Glomerular visceral epithelial cell (primary cell): ENCODE measurements around the gene EML4.

ENCODE experiments used
- DNase-seq: peaks from one replicate; pipeline ENCODE4 v3.0.0-alpha.2; 2016; ENCODE audit errors: extremely low spot score

The EML4 gene

DNA sequence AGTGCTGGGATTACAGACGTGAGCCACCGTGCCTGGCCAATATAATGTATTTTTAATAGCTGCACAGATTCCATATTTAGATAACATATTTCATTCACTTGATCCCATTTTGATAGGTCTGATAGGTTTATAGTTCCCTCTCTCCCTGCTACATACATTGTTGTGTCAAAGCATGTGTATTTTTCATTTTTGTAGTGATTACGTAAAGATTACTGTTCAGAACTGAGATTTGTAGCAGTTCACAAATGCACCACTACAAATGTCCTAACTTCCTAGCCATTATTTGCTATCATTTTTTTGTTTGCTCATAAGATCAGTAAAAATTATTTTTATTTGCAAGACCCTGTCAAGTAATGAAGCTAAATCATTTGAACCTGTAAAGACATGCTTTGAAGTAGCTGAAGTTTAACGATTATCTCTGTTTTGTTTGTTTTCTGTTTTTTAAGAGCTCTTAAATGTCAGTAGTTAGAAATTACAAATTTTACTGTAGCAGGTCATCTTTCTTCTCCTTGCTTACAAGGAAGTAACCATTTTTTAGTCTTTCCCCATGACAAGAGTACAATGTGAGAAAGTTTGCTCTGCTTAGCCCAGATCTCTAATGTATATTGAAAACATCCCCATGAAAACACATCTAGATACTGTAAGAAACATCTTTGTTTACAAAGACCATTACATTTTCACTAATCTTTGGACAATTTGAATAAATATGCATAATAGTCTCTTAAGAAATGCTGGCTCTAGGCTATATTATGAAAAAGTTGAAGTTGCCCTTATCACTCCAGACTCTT, 54.1 kb downstream of the EML4 start:
- no peak for DNase-seq

DNA sequence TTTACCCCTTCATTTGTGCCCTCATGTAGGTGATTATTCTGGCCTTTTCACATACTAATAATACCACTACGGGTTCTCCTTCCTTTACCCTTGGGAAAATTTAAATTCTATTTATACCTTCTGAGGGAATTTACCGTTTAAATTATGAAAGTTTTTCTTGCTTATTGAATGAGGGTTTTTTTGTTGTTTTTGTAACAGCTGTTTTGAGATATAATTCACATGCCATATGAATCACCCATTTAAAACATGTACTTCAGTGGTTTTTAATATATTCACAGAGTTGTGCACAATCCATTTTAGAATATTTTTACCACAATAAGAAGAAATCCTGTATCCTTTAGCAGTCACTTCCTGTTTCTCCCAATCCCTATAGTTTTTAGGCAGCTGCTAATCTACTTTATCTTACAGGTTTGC, 54.7 kb downstream of the EML4 start:
- no peak for DNase-seq

DNA sequence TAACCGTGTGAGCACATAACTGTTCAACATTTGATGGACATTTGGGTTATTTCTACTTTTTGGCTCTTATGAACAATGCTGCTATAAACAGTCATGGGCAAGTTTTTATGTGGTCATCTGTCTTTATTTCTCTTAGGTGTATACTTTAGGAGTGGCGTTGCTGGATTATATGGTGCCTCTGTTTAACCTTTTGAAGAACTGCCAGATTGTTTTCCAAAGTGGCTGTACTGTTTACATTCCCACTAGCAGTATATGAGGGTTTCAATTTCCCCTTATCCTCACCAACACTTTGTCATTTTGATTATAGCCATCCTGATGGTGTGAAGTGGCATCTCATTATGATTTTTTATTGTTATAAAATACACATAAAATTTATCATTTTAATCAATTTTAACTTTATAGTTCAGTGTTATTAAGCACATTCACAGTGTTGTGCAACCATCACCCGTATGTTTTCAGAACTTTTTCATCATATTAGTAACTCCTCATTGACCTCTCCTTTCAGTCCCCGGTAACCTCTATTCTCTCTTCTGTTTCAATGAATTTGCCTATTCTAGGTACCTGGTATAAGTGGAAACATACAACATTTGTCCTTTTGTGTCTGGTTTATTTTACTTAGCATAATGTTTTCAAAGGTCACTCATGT, 55.4 kb downstream of the EML4 start:
- DNase-seq: no peak

DNA sequence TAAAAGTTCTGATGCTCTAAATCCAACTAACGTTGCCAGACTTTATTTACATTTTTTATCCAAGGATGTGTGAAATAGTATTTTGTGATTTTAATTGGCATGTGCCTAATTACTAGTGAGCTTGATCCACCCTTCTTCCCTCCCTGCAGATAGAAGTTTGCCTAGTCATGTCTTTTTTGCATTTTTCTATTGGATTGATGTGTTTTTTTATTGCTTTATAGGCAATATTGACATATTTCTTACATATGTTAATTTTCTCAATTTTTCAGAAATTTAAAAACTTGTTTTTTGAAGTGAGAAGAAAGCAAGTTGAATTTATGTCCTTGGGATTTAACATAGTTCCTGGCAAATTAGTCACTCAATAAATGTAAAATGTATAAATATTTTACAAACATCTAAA, 56.4 kb downstream of the EML4 start:
- no peak for DNase-seq

DNA sequence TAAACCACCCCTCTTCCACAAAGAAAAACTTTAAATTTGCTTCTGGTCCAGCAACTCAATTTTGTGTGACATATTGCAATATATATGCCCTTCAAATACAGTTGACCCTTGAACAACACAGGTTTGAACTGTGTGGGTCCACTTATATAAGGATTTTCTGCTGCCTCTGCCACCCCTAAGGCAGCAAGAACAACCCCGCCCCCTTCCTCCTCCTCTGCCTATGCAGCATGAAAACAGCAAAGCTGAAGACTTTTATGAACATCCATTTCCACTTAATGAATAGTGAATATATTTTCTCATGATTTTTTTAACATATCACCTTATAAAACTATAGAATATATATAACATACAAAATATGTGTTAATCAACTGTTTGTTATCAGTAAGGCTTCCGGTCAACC, 58.3 kb downstream of the EML4 start:
- no peak for DNase-seq

DNA sequence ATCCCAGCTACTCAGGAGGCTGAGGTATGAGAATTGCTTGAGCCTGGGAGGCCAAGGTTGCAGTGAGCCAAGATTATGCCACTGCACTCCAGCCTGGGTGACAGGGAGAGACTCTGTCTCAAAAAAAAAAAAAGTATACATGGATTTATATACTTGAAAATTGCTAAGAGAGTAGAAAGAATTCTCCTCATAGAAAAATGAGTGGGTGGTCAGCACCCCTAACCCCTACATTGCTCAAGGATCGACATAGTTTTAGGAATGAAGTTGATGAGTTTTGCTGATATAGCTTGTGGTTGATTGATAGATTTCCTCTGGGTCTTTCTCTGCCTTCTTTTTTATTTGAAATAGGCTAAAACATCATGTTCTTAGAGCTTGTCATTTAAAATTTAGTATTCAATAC, 58.9 kb downstream of the EML4 start:
- no peak for DNase-seq

DNA sequence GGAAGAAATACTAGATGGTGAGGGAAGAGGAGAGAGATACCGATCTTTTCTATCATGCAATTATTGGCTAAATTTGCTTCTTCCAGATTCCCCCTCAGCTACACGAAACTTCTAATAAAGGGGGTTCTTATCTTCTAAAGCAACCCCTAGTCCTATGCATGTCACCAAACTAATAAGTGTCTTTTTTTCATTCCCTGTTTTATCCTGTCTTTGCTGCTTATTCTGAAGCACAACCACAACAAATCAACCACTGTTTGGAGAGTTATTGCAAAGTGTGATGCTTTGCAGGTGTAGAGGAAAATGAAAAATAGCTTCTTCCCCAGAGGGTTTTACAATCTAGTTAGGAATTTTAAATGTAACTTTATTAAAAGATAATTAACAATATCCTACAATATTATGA, 60.8 kb downstream of the EML4 start:
- DNase-seq: no peak

DNA sequence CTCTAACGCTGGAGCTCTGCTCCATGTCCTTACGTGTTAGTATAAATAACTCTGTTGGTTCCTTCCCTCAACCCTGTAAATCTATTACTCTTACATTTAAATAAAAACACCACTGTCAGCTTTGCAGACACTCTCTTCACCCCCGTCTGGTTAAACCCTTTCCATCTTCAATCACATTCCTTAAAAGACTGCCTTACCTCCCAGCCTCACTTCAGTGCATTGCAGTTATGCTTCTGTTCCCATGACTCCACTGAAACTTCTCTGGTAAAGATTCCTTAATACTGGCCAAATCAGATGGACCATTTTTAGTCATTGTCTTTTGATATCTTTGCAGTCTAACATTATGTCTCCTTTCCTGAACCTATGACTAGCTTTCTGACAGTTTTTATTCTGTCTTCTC, 61.7 kb downstream of the EML4 start:
- peak; percentile 50 for DNase-seq

DNA sequence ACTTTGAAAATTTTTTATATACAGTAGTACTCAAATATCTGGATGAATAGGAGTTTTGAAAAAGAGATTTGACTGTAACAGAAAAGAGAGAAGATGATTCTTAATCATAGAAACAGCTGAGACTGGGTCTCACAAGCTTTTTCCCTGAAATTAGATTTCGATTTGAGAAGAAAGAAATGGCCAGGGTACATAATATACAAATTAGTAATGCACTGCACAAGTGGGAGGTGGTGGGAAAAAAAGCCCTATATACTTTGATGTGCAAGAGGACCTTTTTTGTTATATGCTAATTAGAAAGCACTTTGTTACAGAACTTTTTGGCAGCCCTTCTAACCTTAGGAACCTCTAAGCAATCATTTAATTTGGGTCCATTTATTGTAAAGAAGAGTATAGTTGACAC, 62.9 kb downstream of the EML4 start:
- no peak for DNase-seq

DNA sequence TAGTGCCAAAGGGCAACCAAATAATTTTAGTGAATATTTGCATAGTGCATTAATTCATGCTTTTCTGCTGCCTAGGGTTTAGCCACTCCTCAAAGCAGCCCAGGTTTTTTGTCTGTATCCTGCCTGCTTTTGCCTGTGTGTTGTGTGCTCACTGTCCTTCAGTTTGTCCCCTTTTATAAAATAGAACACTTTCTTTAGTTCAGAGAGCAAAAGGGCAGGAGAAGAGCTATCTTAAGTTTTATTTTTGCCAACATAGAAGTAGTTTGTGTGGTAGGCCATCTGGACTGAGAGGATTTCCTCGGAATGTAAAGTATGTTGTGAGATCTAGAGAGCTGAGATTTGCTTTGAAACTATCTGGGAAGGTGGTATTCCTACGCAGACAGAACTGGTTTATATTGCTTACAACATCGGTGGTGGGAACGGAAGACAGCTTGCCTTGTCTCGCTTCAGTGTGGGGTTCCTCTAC, 64.9 kb downstream of the EML4 start:
- DNase-seq: peak; percentile 17

DNA sequence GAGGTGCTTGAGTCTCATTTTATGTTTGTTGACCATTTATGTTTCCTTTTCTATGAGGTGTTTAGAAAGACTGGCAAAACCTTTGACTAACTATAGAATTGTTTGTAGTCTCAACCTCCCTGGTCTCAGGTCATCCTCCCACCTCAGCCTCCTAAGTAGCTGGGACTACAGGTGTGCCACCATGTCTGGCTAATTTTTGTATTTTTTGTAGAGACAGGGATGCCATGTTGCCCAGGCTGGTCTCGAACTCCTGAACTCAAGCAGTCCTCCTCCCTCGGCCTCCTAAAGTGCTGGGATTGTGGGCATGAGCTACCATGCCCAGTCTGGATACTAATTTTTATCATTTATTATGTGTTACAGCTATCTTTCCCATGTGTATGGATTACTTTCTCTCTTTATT, 67.8 kb downstream of the EML4 start:
- no peak for DNase-seq

DNA sequence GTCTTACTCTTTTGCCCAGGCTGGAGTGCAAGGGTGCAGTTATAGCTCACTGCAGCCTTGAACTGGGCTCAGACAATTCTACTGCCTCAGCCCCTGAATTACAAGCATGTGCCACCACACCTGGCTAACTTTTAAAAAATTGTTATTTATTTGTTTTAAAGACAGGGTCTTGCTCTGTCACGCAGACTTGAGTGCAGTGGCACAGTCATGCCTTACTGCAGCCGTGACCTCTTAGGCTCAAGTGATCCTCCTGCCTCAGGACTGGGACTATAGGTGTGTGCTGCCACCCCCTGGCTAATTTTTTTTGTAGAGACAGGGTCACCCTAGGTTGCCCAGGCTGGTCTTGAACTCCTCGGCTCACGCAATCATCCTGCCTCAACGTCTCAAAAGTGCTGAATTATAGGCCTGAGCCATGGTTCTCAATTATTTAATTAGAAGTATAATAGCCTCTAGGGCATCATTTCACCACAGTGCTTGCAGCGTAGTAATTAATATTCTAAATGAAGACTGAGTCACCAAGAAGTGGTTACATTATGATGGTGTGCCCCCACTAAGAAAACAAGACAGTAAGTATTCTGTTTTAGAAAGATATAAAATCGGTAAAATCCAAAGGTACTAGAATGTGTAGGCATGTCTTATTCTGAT, 69.6 kb downstream of the EML4 start:
- peak; percentile 3 for DNase-seq

DNA sequence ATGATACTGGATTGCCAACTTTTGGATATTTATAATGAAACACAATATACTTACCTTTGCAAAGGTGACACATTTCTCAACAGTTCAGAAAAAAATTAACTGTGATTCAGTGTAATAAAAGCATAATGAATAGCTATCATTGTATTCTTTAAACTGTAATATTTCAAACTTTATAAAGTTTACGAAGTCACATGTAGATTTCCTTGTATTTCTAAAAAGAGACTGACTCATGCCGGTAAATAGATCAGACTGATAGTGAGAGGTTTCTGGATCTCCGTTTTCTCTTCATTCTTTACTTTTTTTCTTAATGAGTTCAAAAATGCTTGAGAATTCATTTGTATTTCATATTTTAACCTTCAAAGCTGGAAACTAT, 70.1 kb downstream of the EML4 start:
- no peak for DNase-seq

DNA sequence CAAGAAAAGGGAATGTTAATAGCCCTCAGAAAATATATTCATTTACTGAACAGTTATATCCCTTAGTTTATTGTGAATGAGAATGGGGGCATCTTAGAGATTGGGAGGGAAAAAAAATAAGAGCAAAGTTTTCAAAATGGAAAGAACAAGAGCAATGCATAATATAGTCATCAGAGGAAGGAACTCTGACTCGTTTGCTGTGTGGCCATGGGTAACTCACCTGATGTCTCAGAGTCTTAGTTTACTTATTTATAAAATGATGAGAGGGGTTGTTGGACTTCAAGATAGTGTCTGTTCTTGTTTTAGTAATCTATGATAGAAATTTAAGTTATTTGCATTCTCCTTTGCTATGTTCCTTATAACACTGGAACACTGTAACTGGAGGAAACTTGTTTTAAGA, 70.7 kb downstream of the EML4 start:
- DNase-seq: no peak

DNA sequence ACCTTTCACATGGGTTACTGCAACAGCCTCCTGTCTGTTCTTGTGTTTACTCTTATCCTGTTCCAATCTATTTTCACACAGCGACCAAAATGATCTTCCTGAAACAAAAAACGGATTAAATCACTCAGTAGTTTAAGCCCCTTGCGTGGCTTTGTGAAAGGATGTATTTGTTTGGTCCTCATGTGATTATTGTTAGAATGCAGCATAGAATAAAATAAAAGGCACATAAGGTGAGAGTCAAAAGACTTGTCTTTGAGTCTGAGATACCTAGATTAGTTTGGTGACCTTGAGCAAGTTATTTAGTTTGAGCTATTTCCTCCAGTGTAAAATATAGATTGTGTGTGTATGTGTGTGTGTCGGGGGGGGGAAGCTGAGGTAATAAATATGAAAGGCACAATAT, 72.4 kb downstream of the EML4 start:
- no peak for DNase-seq

DNA sequence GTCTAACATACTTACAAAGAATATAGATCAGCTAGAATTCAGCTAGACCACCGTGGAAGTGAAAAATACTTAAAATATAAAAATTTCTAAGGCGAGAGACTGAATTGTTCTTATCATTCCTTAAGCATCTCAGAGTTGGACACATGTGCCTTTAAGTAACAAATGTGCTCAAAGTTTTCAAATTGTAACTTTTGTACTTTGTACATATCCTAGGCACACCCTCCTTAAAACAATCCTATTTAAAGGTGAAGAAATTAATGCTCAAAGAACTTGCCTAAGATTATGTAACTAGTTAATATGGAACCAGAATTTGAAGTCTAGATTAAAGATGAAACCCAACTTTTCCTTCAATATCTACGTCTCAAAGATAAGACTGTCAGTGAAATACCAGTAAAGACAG, 74.1 kb downstream of the EML4 start:
- DNase-seq: no peak

DNA sequence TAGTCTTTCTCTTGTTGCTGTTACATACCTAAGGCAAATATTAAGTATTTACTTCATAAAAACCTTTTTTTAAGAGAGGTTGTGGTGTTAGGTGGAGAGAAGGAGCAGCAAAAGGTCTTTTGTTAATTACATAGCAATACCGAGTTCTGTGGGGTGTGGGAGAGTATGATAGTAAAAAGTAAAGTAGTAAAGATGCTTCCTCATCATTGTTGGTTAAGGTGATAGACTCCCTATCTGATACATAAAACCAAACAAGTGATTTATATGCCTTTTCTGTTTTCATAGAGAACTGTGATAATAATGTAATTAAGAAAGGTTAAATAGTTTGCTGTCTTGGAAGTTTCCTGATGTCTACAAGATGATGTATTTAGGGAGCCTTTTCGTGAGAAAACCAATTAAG, 75.4 kb downstream of the EML4 start:
- DNase-seq: no peak

DNA sequence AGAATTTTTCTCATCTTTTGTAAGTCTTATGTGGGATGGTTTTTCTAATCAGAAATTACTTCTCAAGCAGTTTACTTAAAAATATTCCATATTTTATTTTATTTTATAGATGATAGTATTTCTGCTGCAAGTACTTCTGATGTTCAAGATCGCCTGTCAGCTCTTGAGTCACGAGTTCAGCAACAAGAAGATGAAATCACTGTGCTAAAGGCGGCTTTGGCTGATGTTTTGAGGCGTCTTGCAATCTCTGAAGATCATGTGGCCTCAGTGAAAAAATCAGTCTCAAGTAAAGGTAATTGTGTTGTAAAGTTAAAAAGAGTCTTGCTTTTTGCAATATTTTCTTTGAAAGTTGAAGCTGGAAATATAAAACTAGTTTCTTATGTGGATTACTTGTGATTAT, 76.2 kb downstream of the EML4 start:
- no peak for DNase-seq

DNA sequence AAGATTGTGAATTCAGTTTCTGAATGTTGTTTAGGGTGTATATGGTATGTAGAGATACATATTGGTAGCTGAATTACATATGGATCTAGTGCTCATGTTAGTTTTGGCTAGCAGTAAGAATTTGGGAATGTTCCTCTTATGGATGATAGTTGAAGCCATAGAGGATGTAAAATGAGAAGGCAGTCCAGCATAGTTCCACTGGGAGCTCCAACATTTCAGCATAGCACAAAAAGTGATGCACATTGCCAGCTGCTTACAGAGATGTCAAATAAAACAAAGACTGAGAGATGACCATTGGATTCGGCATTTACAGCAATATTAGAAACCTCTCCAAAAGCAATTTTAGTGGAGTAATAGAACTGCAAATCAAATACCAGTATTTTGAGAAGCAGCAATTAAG, 77.4 kb downstream of the EML4 start:
- no peak for DNase-seq

DNA sequence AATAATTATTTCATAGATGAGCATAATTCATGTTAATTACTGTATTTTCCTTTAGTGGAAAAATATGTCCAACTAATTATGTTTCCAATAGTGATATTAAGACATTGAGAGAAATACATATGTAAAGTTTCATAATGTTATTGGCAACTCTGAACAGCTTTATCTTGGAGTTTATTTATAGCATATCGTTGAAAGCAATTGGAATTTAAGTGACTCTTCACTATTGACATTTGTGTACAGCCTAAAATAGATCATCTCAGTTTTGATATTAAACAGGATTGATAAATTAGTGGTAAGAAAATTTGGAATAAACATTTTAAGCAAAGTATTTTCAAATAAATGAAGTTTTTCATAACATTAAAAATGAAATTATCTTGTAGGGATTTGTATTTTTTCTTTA, 79.7 kb downstream of the EML4 start:
- no peak for DNase-seq

DNA sequence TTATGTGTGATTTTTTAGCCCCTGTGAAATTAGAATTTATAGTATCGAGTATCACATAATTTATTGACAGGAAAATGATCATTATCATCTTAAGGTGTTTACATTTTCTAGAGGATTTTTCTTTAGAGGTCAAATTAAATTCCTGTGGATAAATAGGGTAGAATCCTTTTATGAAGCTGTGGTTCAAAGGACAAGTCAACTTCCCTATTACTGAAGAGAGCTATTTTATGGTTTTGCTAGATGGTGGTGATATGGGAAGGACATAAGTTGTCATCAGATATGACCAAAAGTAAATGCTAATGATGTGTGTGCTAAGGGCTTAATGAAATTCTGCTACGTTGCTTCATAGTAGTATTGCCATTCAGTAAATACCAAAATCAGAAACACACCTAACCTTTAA, 80.1 kb downstream of the EML4 start:
- no peak for DNase-seq

DNA sequence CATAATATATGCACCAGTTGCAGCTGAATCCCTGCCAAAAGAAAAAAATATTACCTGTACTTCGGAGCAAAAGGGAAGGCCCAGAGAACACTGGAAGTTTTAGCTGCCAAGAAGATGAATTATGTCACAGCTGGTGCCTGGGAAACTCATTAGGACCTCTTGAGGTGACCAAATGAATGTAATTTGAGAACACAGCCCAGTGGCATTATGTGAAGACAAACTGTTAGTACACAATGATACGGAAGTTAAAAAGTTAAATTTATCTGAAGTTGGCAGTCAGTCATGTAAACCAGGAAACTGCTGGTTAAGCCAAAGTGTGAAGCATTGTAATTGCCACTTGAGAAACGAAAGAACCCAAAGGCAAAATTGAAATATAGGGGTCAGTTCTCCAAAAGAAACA, 80.7 kb downstream of the EML4 start:
- no peak for DNase-seq

DNA sequence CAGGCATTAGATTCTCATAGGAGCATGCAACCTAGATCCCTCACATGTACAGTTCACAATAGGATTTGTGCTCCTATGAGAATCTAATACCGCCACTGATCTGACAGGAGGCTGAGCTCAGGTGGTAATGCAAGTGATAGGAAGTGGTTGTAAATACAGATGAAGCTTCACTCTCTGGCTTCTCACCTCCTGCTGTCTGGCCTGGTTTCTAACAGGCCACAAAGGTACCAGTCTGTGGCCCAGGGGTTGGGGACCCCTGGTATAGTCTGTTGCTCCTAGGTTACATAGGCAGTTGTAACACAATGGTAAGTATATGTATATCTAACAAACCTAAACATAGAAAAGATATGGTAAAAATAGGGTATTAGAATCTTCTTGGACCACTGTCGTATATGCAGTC, 81.8 kb downstream of the EML4 start:
- no peak for DNase-seq
